Esophagus muscularis mucosa (tissue), 3 donors: ENCODE results near the gene SAMD4A.
A peak's percentile ranks its signal among the peaks of the same experiment; 100 is the strongest.

Experiments used
- CTCF ChIP-seq, 3 experiments: fragments of 200-600 bp in 2 of 3; fragments of 450-650 bp in 1 of 3; sonication (generic) in 2 of 3; IDR thresholded peaks; one replicate each; pipeline ENCODE4 v1.5.1; 2017 to 2019; ENCODE audit warnings: antibody characterized with exemption in 3 of 3, mild to moderate bottlenecking in 2 of 3, moderate library complexity in 1 of 3
- POLR2A ChIP-seq: fragments of 450-650 bp; IDR thresholded peaks from one replicate; pipeline ENCODE4 v1.6.1; 2017; ENCODE audit warnings: antibody characterized with exemption, moderate library complexity, mild to moderate bottlenecking, low read depth
- POLR2AphosphoS5 ChIP-seq, 2 donors: sonication (generic); formaldehyde crosslinking; IDR thresholded peaks; one replicate each; pipeline ENCODE4 v1.6.1; 2017; ENCODE audit warnings: antibody characterized with exemption in 2 of 2

GRCh38 chr14:54579621-54580020 lies 12.7 kb downstream of the SAMD4A start:
- TF ChIP-seq CTCF (IDR thresholded peaks at IDR 0.05) = no peak
- peak; percentile 43 to 44 for TF ChIP-seq POLR2AphosphoS5 (IDR thresholded peaks at IDR 0.05)
- TF ChIP-seq POLR2A = no peak
